Stimulated activated naive CD8-positive, alpha-beta T cell treated with anti-CD3 and anti-CD28 coated beads, Interleukin-15, Interleukin-2, amounts not matched to agents 100 U/mL and 50 U/mL, for 24 hours (primary cell): ENCODE measurements around the gene PDCD1.
"Not testable (repeated sequence)": the region's sequence is repeated elsewhere in the genome, so short reads cannot be mapped to it uniquely, and the experiment has no call there.

Experiments
- ATAC-seq: fragments of 150-1000 bp; cut with Tn5 transposase; one replicate; pipeline ENCODE4 v1.10.0; 2021
- DNase-seq: peaks from one replicate; pipeline ENCODE4 v3.0.0; 2021

PDCD1 gene

GRCh38 chr2:241833756-241834526 is 24.8 kb downstream of the PDCD1 start:
- not testable (repeated sequence) for ATAC-seq, DNase-seq

GRCh38 chr2:241833101-241833663 is 25.5 kb downstream of the PDCD1 start:
- ATAC-seq (no peak), DNase-seq (no peak)

- ATAC-seq (no peak), DNase-seq (no peak)
Measured at GRCh38 chr2:241827394-241827793, 31.3 kb downstream of the PDCD1 start.

GRCh38 chr2:241823531-241824437 is 34.9 kb downstream of the PDCD1 start:
- not testable (repeated sequence) for ATAC-seq, DNase-seq

DNA sequence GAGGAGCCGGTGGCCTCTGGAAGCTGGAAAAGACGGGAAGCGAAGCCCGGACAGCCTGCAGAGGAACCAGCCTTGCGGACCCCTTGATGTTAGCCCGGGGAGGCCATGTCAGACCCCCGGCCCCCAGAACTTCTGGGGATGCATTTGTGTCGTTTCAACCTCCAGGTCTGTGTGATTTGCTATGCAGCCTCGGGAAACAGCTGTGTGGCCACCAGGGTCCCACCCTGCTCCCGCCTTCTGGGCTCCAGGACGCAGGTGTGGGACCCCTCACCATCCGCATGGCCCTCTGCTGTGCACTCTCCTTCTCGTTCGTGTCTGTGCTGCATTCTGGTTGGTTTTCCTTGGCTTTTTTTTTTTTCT is 36.5 kb downstream of the PDCD1 start:
- ATAC-seq = no peak
- DNase-seq = no peak

DNA sequence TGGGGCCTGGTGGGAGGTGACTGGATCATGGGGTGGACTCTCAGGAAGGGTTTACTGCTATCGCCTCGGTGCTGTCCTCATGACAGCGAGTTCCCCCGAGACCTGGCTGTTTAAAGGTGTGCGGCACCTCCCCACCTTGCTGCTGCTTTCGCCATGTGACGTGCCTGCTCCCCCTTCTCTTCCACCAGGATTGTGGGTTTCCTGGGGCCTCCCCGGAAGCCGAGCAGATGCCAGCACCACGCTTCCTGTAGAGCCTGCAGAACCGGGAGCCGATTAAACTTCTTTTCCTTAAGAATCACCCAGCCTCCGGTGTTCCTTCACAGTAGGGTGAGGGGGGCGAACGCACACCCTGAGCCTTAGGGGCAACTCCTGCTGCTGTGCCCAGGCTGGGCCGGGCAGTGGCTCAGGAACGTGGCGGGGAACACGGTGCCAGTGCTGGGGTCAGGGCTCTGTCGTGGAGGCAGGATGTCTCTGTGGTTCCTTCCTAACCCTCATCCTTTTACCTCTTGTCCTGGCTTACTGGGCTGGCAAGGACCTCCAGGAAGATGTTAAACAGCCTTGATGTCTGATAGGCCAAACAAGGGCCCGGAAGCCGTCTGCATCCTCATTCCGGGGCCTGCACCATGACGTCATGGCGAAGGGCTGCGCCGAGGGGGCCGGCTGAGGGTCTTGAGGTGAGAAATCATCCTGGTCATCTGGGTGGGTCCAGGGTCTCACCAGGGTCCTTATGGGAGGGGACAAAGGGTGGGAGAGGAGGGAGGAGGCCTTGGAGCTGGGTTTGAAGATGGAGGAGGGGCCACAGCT is 37.0 kb downstream of the PDCD1 start:
- DNase-seq (no peak), ATAC-seq (no peak)

DNA sequence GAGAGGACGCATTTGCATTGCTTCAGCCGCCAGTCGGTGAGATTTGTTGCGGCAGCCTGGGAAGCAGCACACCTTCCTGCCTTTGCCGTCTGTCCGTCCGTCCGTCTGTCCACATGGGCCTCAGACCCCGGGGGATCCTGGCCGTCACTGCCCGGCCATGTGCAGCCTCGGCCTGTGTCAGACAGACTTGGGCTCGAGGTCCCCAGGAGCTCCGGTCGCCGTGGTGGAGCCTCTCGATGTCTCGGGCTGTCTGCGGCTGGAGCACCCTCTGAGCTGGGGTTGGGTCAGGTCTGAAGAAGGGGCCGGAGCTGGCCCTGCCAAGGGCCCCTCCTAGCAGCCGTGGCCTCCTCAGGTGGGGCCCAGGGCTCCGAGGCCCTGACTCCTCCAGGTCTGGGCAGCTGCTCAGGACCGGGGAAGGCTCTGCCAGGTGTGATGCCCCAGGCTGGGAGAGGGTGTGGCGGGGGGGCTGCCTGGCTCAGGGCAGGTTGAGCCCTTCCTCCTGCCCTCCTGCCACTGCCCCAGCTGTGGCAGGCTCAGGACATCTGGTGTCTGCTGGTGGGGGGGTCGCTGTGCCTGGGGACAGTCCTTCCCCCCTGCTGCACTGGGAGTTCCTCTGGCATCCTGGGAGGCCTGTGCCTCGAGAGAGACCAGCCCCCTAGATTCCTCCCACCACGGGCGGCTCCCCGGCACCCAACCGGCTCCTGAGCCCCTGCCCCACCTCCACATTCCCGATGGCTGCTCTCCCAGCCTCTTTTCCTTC is 37.9 kb downstream of the PDCD1 start:
- no peak for DNase-seq
- no peak for ATAC-seq

DNA sequence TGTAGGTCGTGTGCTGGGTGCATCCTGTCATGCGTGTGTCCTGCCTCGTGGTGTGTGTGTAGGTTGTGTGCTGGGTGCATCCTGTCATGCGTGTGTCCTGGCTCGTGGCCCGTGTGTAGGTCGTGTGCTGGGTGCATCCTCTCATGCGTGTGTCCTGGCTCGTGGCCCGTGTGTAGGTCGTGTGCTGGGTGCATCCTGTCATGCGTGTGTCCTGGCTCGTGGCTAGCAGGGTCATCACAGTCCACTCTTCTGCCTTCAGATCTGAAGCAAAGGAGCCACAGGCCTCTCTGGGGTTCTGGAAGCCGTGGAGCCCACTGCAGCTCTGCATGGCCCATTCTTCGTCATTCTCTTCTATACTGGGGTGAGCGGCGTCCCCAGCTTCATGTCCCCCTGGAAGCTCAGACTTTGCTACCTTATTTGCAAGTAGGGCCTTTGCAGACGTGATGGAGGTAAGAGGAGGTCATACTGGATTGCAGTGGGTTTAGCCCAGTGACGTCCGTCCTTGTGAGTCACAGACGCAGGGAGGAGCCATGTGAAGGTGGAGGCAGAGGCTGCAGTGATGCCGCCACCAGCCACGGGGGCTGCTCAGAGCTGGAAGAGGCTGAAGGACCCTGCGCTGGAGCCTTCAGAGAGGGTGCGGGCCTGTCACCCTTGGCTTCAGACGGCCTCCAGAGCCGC is 38.6 kb downstream of the PDCD1 start:
- not testable (repeated sequence) for ATAC-seq

GRCh38 chr2:241818943-241819270 is 39.8 kb downstream of the PDCD1 start:
- DNase-seq (no peak), ATAC-seq (no peak)

More for the DNA sequence above, 38.6 kb downstream of the PDCD1 start:
- not testable (repeated sequence) for DNase-seq

GRCh38 chr2:241818229-241818942 is 40.3 kb downstream of the PDCD1 start:
- DNase-seq (no peak), ATAC-seq (no peak)

- ATAC-seq, DNase-seq: not testable (repeated sequence)
Measured at GRCh38 chr2:241817821-241818215, 40.9 kb downstream of the PDCD1 start.

DNA sequence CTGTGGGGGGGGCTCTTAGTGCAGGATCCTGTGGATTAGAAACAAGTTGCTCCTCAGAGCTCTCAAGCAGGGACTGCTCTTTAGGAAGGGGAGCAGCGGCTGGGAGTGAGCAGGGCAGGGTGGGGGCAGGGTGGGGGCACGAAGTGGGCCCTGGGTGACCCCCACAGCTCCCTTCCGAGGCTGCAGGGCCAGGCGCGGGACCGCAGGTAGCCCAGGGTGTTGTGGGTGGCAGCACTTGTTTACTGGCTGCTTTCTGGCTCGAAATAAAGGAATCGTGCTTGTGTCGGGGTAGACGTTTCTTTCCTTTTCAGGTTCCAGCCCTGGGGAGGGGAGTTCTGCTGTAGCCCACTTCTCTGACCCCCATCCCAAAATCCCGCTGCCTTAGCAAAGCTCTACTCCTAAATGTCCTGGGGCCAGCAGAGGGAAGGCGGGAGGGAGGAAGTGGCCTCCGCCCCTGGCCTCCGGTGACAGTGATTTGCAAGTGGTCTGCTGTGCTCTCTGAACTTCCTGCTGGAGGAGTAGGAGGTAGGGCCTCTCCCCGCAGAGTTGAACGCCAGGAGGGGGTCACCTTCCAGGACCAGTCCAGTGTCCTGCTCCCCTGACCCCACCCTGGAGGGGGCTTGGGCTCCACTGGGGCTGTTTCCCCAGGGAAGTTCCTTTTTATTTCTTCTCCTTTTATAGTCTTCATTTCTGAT is 41.4 kb downstream of the PDCD1 start:
- DNase-seq = no peak

DNA sequence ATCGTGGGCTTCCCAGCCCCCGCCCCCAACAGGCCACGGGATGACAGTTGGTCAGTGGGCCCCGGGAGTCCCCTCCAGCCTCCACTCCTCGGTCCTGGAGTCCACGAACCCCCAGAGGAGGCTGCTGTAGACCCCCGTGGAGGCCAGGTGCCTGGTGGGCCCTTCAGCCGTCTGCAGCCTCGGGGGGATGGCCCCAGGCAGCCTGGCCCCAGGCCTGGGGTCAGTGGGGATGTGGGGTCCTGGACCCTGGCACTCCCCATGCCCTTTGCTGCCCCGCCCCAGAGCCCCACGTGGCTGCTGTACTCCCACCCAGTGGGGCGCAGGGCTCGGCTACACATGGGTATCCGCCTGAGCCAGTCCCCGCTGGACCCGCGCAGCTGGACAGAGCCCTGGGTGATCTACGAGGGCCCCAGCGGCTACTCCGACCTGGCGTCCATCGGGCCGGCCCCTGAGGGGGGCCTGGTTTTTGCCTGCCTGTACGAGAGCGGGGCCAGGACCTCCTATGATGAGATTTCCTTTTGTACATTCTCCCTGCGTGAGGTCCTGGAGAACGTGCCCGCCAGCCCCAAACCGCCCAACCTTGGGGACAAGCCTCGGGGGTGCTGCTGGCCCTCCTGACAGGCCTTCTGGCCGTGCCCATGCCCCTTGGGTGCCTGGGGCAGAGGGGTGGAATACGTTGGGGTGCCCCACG is 42.1 kb downstream of the PDCD1 start:
- no peak for ATAC-seq
- DNase-seq = no peak

More for the DNA sequence above, 41.4 kb downstream of the PDCD1 start:
- ATAC-seq = no peak

DNA sequence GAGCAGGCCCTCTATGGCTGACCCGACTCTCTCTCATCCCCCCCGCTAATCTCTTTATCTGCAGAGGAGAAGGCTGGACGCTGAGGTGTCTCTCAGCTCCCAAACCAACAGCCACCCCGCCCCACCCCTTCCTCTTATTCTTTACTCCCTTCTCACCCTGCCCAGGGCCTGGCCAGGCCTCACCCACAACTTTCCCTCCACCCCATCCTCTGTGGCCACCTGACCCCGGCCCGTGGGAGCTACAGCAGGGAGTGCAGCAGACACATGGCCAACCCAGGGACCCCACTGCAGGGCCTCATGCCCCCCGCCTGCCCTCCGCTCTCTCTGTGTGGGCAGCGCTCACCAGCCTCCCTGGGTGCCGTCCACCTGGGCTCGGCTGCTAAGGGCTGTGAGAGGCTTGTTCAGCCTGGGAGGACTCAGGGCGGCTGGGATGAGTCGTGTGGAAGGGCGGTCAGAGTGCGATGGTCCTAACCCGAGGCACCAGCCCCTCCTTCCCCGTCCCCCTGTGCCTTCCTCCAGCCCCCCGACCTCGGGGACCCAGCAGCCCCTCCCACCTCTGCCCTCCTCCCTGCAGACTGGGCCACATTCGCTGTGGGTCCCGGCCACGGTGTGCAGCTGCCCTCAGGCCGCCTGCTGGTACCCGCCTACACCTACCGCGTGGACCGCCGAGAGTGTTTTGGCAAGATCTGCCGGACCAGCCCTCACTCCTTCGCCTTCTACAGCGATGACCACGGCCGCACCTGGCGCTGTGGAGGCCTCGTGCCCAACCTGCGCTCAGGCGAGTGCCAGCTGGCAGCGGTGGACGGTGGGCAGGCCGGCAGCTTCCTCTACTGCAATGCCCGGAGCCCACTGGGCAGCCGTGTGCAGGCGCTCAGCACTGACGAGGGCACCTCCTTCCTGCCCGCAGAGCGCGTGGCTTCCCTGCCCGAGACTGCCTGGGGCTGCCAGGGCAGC is 42.9 kb downstream of the PDCD1 start:
- ATAC-seq (no peak), DNase-seq (no peak)

GRCh38 chr2:241814643-241815476 is 43.8 kb downstream of the PDCD1 start:
- no peak for ATAC-seq
- no peak for DNase-seq

DNA sequence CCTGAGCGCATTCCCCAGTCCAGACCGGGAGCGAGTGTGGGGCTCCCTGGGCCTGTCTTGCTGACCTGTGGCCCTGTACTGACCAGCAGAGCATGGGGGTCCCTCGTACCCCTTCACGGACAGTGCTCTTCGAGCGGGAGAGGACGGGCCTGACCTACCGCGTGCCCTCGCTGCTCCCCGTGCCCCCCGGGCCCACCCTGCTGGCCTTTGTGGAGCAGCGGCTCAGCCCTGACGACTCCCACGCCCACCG is 44.4 kb downstream of the PDCD1 start:
- DNase-seq (no peak), ATAC-seq (no peak)
